MV-4-11 (cell line): Measurements from ENCODE around the gene BCL2L11.
A peak's percentile ranks its signal among the peaks of the same experiment; 100 is the strongest.
"Not testable (repeated sequence)": the region's sequence is repeated elsewhere in the genome, so short reads cannot be mapped to it uniquely, and the experiment has no call there.

ENCODE experiments used
- DNase-seq: peaks from one replicate; lab custom pipeline; 2025; lab: John Stamatoyannopoulos, UW

The BCL2L11 gene

GRCh38 chr2:111120253-111121027 is at the start of gene BCL2L11:
Gene BCL2L11, plus strand, starts transcription at chr2:111120914. Its CDS starts 2,832 bp downstream, at chr2:111123746.
- peak; percentile 84 for DNase-seq

- DNase-seq: peak; percentile 65
Observed at GRCh38 chr2:111071600-111072171, 49.0 kb upstream of the BCL2L11 start.

GRCh38 chr2:111072220-111072871 is 48.4 kb upstream of the BCL2L11 start:
- DNase-seq: no peak

GRCh38 chr2:111082659-111083058 is 38.1 kb upstream of the BCL2L11 start:
- not testable (repeated sequence) for DNase-seq

- DNase-seq: no peak
Observed at GRCh38 chr2:111091811-111092211, 28.9 kb upstream of the BCL2L11 start.

- DNase-seq: no peak
Observed at GRCh38 chr2:111094691-111095090, 26.0 kb upstream of the BCL2L11 start.

- no peak for DNase-seq
Observed at GRCh38 chr2:111095434-111095833, 25.3 kb upstream of the BCL2L11 start.

GRCh38 chr2:111099402-111099801 is 21.3 kb upstream of the BCL2L11 start:
- no peak for DNase-seq

GRCh38 chr2:111100087-111100764 is 20.5 kb upstream of the BCL2L11 start:
- DNase-seq: no peak

GRCh38 chr2:111100765-111101162 is 19.9 kb upstream of the BCL2L11 start:
- peak; percentile 97 for DNase-seq

GRCh38 chr2:111101592-111101991 is 19.1 kb upstream of the BCL2L11 start:
- DNase-seq: no peak

- DNase-seq: no peak
Observed at GRCh38 chr2:111102216-111102615, 18.5 kb upstream of the BCL2L11 start.

- DNase-seq: no peak
Observed at GRCh38 chr2:111105926-111106325, 14.8 kb upstream of the BCL2L11 start.

- peak; percentile 78 for DNase-seq
Observed at GRCh38 chr2:111106706-111107105, 14.0 kb upstream of the BCL2L11 start.

- DNase-seq: no peak
Observed at GRCh38 chr2:111108745-111109271, 11.9 kb upstream of the BCL2L11 start.

GRCh38 chr2:111111101-111111755 is 9.5 kb upstream of the BCL2L11 start:
- DNase-seq: no peak

- DNase-seq: no peak
Observed at GRCh38 chr2:111113838-111114237, 6.9 kb upstream of the BCL2L11 start.

GRCh38 chr2:111116011-111116746 is 4.5 kb upstream of the BCL2L11 start:
- DNase-seq: no peak

GRCh38 chr2:111116843-111117597 is 3.7 kb upstream of the BCL2L11 start:
- peak; percentile 53 for DNase-seq
